Measurements from ENCODE around the gene AKT3.

GRCh38 chr1:243783714-243784113, 66.3 kb downstream of the AKT3 start:
- TF ChIP-seq CTCF (conservative IDR thresholded peaks at IDR 0.05 in 1 of 2, IDR thresholded peaks at IDR 0.05 in 1 of 2; ENCODE audit: low read depth in 1 of 2, low read length in 2 of 2), result no peak
- TF ChIP-seq EZH2 (IDR thresholded peaks at IDR 0.05; ENCODE audit: low read length, missing control alignments), result no peak

All from fibroblast of lung (primary cell).